Chondrocyte (in vitro differentiated cells): ENCODE data around the gene CASP9. TPM values are rescaled to one million over a fixed set of nuclear protein-coding genes. Genes with fewer than 3 reads are reported as not detected.

ENCODE experiments used
- DNase-seq: peaks from one replicate; pipeline ENCODE4 v3.0.0; 2021; ENCODE audit warnings: mixed read lengths, low spot score
- H3K27ac Mint-ChIP-seq: one replicate; pipeline ENCODE4 v1.8.0; 2021; ENCODE audit warnings: mild to moderate bottlenecking, moderate library complexity, mixed read lengths; ENCODE audit not compliant: unreplicated experiment
- H3K27me3 Mint-ChIP-seq: 2 replicates; pipeline ENCODE4 v1.8.0; 2021; ENCODE audit warnings: low read depth, mixed read lengths
- H3K36me3 Mint-ChIP-seq: 2 replicates; pipeline ENCODE4 v1.8.0; 2021; ENCODE audit warnings: low read depth, mixed read lengths
- H3K4me1 Mint-ChIP-seq: 2 replicates; pipeline ENCODE4 v1.8.0; 2021; ENCODE audit warnings: low read depth, mild to moderate bottlenecking, mixed read lengths
- H3K4me3 Mint-ChIP-seq: one replicate; pipeline ENCODE4 v1.8.0; 2021; ENCODE audit warnings: mild to moderate bottlenecking, moderate library complexity, mixed read lengths; ENCODE audit not compliant: unreplicated experiment
- H3K9me3 Mint-ChIP-seq: 2 replicates; pipeline ENCODE4 v1.8.0; 2021; ENCODE audit warnings: low read depth, mixed read lengths
- CTCF ChIP-seq: fragments of 200-600 bp; sonication (generic); IDR thresholded peaks from 2 replicates; pipeline ENCODE4 v1.5.0; 2021; ENCODE audit warnings: antibody characterized with exemption, mild to moderate bottlenecking, moderate library complexity
- total RNA-seq: library from RNA; stranded (reverse); gene quantifications from 3 replicates; pipeline ENCODE4 v1.2.1, GENCODE V29; 2021

The CASP9 gene
- total RNA-seq, 1 donor from 2014 or later: 11.6 TPM

- H3K27me3 Mint-ChIP-seq: no peaks in the 10 kb centered on the region
- no peak overlapping the region for H3K4me3 Mint-ChIP-seq
- peaks cover 22% of the 10 kb centered on the region for H3K4me1 Mint-ChIP-seq
- H3K27ac Mint-ChIP-seq: no peak overlapping the region
- TF ChIP-seq CTCF: no peak
- DNase-seq: no peak
- H3K9me3 Mint-ChIP-seq: no peaks in the 10 kb centered on the region
- H3K36me3 Mint-ChIP-seq: no peaks in the 10 kb centered on the region
These were observed 66.4 kb downstream of the CASP9 start for GRCh38 chr1:15457585-15457984.

- Mint-ChIP-seq H3K27me3 (no peaks in the 10 kb centered on the region), H3K36me3 (no peaks in the 10 kb centered on the region), H3K4me1 (peaks cover 22% of the 10 kb centered on the region), H3K4me3 (no peak within 1 kb of the TSS), H3K9me3 (no peaks in the 10 kb centered on the region), H3K27ac (no peak within 1 kb of the TSS)
- no peak for DNase-seq
- no peak for TF ChIP-seq CTCF
These were observed 67.6 kb downstream of the CASP9 start, which contains the start of gene CELA2A for GRCh38 chr1:15456313-15456954. Gene CELA2A (plus strand): TSS chr1:15456732. CDS start chr1:15456754, 22 bp downstream.

GRCh38 chr1:15455522-15455921 is 68.5 kb downstream of the CASP9 start:
- Mint-ChIP-seq H3K4me1 (peaks cover 22% of the 10 kb centered on the region), H3K4me3 (no peak overlapping the region), H3K9me3 (peaks cover 5% of the 10 kb centered on the region), H3K36me3 (no peaks in the 10 kb centered on the region), H3K27ac (no peak overlapping the region), H3K27me3 (no peaks in the 10 kb centered on the region)
- DNase-seq: no peak
- TF ChIP-seq CTCF: no peak

- Mint-ChIP-seq H3K4me3 (no peak overlapping the region), H3K4me1 (peaks cover 13% of the 10 kb centered on the region), H3K27ac (peak overlapping the region; percentile 65), H3K36me3 (no peaks in the 10 kb centered on the region), H3K9me3 (peaks cover 5% of the 10 kb centered on the region), H3K27me3 (no peaks in the 10 kb centered on the region)
- no peak for TF ChIP-seq CTCF
- no peak for DNase-seq
These were observed 69.8 kb downstream of the CASP9 start for GRCh38 chr1:15454256-15454655.

- no peak for TF ChIP-seq CTCF
- peak overlapping the region; percentile 65 for H3K27ac Mint-ChIP-seq
These were observed 70.3 kb downstream of the CASP9 start for GRCh38 chr1:15453734-15454133.

More at GRCh38 chr1:15453734-15454133, 70.3 kb downstream of the CASP9 start:
- Mint-ChIP-seq H3K36me3 (no peaks in the 10 kb centered on the region), H3K4me1 (peaks cover 13% of the 10 kb centered on the region), H3K4me3 (no peak overlapping the region), H3K27me3 (no peaks in the 10 kb centered on the region), H3K9me3 (peaks cover 5% of the 10 kb centered on the region)
- DNase-seq: no peak
